H1 (cell line): ENCODE data around the gene HELZ2. TPM values are rescaled to one million over a fixed set of nuclear protein-coding genes. Genes with fewer than 3 reads are reported as not detected.
A peak's percentile ranks its signal among the peaks of the same experiment; 100 is the strongest.

ENCODE experiments used
- CTCF ChIA-PET: fragments of 300-600 bp; sonication (Branson Sonifier 250); formaldehyde crosslinking; loops from one replicate; lab custom pipeline; 2021; ENCODE audit not compliant: partially characterized antibody; lab: Charles Lee
- POLR2A ChIA-PET: fragments of 300-600 bp; sonication (Branson Sonifier 250); formaldehyde crosslinking; loops from one replicate; lab custom pipeline; 2021; ENCODE audit warnings: inconsistent platforms; ENCODE audit not compliant: partially characterized antibody; lab: Charles Lee
- DNase-seq, 2 experiments: peaks; one replicate each; pipeline versions ENCODE4 v3.0.0 to v3.0.0-alpha.2; 2010 to 2022; ENCODE audit warnings: low spot score in 2 of 2, low read depth in 1 of 2, mixed read lengths in 1 of 2
- FAIRE-seq: peaks from 2 replicates; lab custom pipeline; 2011; peaks lifted over from hg19 to GRCh38; lab: Jason Lieb, UNC
- H2AFZ ChIP-seq: 2 replicates; pipeline ENCODE4 v1.8.1; 2012; ENCODE audit warnings: low read length, inconsistent platforms
- H2AK5ac ChIP-seq: 2 replicates; pipeline ENCODE4 v1.6.1; 2013; ENCODE audit warnings: low read depth, low read length
- H2BK120ac ChIP-seq: replicated peaks from 2 replicates; pipeline ENCODE3; 2013; ENCODE audit warnings: low read depth, low read length, inconsistent platforms
- H2BK12ac ChIP-seq: 2 replicates; pipeline ENCODE4 v1.6.1; 2013; ENCODE audit warnings: low read depth, low read length
- H2BK15ac ChIP-seq: 2 replicates; pipeline ENCODE4 v1.6.1; 2013; ENCODE audit warnings: low read length
- H2BK20ac ChIP-seq: 2 replicates; pipeline ENCODE4 v1.6.1; 2013; ENCODE audit warnings: low read length
- H2BK5ac ChIP-seq: 2 replicates; pipeline ENCODE4 v1.6.1; 2013; ENCODE audit warnings: low read depth, low read length
- H3K14ac ChIP-seq: 2 replicates; pipeline ENCODE4 v1.6.1; 2013; ENCODE audit warnings: inconsistent platforms; ENCODE audit not compliant: insufficient read length
- H3K18ac ChIP-seq: 2 replicates; pipeline ENCODE4 v1.6.1; 2013; ENCODE audit warnings: low read length; ENCODE audit errors: extremely low read depth
- H3K23ac ChIP-seq: 2 replicates; pipeline ENCODE4 v1.6.1; 2013; ENCODE audit warnings: inconsistent platforms; ENCODE audit not compliant: insufficient read length
- H3K23me2 ChIP-seq: 2 replicates; pipeline ENCODE4 v1.6.1; 2013; ENCODE audit warnings: low read depth, low read length
- H3K27ac ChIP-seq: 2 replicates; pipeline ENCODE4 v1.6.1; 2011; ENCODE audit warnings: low read depth, low read length, inconsistent platforms
- H3K27me3 ChIP-seq, 4 experiments: replicated peaks in 1 of 4; 1 replicate in 1 of 4; 2 replicates in 3 of 4; pipeline versions ENCODE4 v1.6.1 to v1.8.1; 2011 to 2013; ENCODE audit warnings: low read length in 3 of 4, mild to moderate bottlenecking in 3 of 4, inconsistent platforms in 2 of 4, mixed read lengths in 2 of 4, moderate library complexity in 1 of 4; ENCODE audit not compliant: control insufficient read depth in 3 of 4, insufficient read depth in 3 of 4; ENCODE audit errors: extremely low read depth in 1 of 4
- H3K36me3 ChIP-seq, 4 experiments: 2 replicates each; pipeline versions ENCODE4 v1.6.1 to v1.8.1; 2011 to 2013; ENCODE audit warnings: mild to moderate bottlenecking in 4 of 4, low read length in 3 of 4, moderate library complexity in 2 of 4, control low read depth in 1 of 4, inconsistent platforms in 1 of 4; ENCODE audit not compliant: insufficient read depth in 4 of 4, control insufficient read depth in 2 of 4
- H3K4ac ChIP-seq: replicated peaks from 2 replicates; pipeline ENCODE3; 2013; ENCODE audit warnings: low read length, low read depth, mixed read lengths, inconsistent platforms; ENCODE audit not compliant: insufficient read length
- H3K4me1 ChIP-seq, 4 experiments: replicated peaks in 1 of 4; 1 replicate in 1 of 4; 2 replicates in 3 of 4; pipeline versions ENCODE4 v1.6.1 to v1.8.1; 2011 to 2013; ENCODE audit warnings: low read length in 3 of 4, inconsistent platforms in 2 of 4, mixed read lengths in 1 of 4; ENCODE audit not compliant: insufficient read depth in 4 of 4, control insufficient read depth in 3 of 4
- H3K4me2 ChIP-seq, 2 experiments: 2 replicates each; pipeline versions ENCODE4 v1.6.1 to v1.8.1; 2011 to 2013; ENCODE audit warnings: low read depth in 2 of 2, low read length in 2 of 2, control low read depth in 1 of 2, inconsistent platforms in 1 of 2, mild to moderate bottlenecking in 1 of 2; ENCODE audit not compliant: insufficient read depth in 1 of 2
- H3K4me3 ChIP-seq, 4 experiments: fragments of 200-600, 300-600 bp in 1 of 4; sonication (generic), shearing (Covaris generic), sonication (Bioruptor Twin) in 1 of 4; 2 replicates each; pipeline versions ENCODE4 v1.5.1 to v1.8.1; 2011 to 2016; ENCODE audit warnings: low read length in 4 of 4, low read depth in 3 of 4, control low read depth in 2 of 4, inconsistent platforms in 2 of 4, mild to moderate bottlenecking in 2 of 4, mixed read lengths in 1 of 4, moderate library complexity in 1 of 4; ENCODE audit not compliant: insufficient read depth in 2 of 4; ENCODE audit errors: extremely low read depth in 1 of 4
- H3K56ac ChIP-seq: replicated peaks from 2 replicates; pipeline ENCODE3; 2013; ENCODE audit warnings: low read depth, mild to moderate bottlenecking, mixed read lengths, low read length, inconsistent platforms; ENCODE audit not compliant: insufficient read length
- H3K79me1 ChIP-seq: 2 replicates; pipeline ENCODE4 v1.6.1; 2013; ENCODE audit warnings: low read depth, low read length, control low read depth
- H3K79me2 ChIP-seq, 2 experiments: 2 replicates each; pipeline versions ENCODE4 v1.6.1 to v1.8.1; 2012 to 2013; ENCODE audit warnings: low read length in 2 of 2, mild to moderate bottlenecking in 2 of 2, inconsistent platforms in 1 of 2; ENCODE audit not compliant: insufficient read depth in 2 of 2, control insufficient read depth in 1 of 2
- H3K9ac ChIP-seq, 4 experiments: replicated peaks in 1 of 4; 1 replicate in 1 of 4; 2 replicates in 3 of 4; pipeline versions ENCODE4 v1.6.1 to v1.8.1; 2011 to 2013; ENCODE audit warnings: low read depth in 3 of 4, low read length in 3 of 4, control low read depth in 2 of 4, mild to moderate bottlenecking in 2 of 4, moderate library complexity in 2 of 4, inconsistent platforms in 1 of 4; ENCODE audit errors: extremely low read depth in 1 of 4
- H3K9me3 ChIP-seq, 2 experiments: 2 replicates each; pipeline versions ENCODE4 v1.6.1 to v1.8.1; 2012 to 2013; ENCODE audit warnings: mild to moderate bottlenecking in 2 of 2, moderate library complexity in 2 of 2, control low read depth in 1 of 2, inconsistent platforms in 1 of 2, low read depth in 1 of 2, low read length in 1 of 2, mixed read lengths in 1 of 2; ENCODE audit not compliant: insufficient read depth in 2 of 2
- H4K20me1 ChIP-seq, 2 experiments: replicated peaks in 1 of 2; 2 replicates each; pipeline versions ENCODE3 to v1.8.1; 2011 to 2013; ENCODE audit warnings: inconsistent platforms in 2 of 2, low read length in 2 of 2, mild to moderate bottlenecking in 1 of 2; ENCODE audit not compliant: insufficient read depth in 2 of 2, control insufficient read depth in 1 of 2
- H4K5ac ChIP-seq: 2 replicates; pipeline ENCODE4 v1.6.1; 2013; ENCODE audit warnings: low read length, low read depth, mixed read lengths, inconsistent platforms; ENCODE audit not compliant: insufficient read length
- H4K8ac ChIP-seq: 2 replicates; pipeline ENCODE4 v1.8.0; 2013; ENCODE audit warnings: mild to moderate bottlenecking, moderate library complexity, low read length, inconsistent platforms; ENCODE audit not compliant: insufficient read depth; ENCODE audit errors: extremely low read depth
- H4K91ac ChIP-seq: replicated peaks from 2 replicates; pipeline ENCODE3; 2013; ENCODE audit warnings: low read length, mixed read lengths, inconsistent platforms; ENCODE audit not compliant: insufficient read length
- KDM4A ChIP-seq: IDR thresholded peaks from one replicate; pipeline ENCODE4 v1.7.1; 2012; ENCODE audit warnings: low read depth, mild to moderate bottlenecking, moderate library complexity, low read length, inconsistent platforms; ENCODE audit not compliant: severe bottlenecking
- KDM5A ChIP-seq: fragments of 200-600 bp; IDR thresholded peaks from 2 replicates; pipeline ENCODE4 v1.7.1; 2012; ENCODE audit warnings: mild to moderate bottlenecking, low read length, inconsistent platforms, mixed read lengths
- POLR2A ChIP-seq, 2 experiments: IDR thresholded peaks; 1 replicate in 1 of 2; 2 replicates in 1 of 2; pipeline ENCODE4 v1.6.1; 2011; ENCODE audit warnings: low read depth in 2 of 2, low read length in 2 of 2, mild to moderate bottlenecking in 2 of 2; ENCODE audit errors: control extremely low read depth in 1 of 2
- RXRA ChIP-seq: IDR thresholded peaks from 2 replicates; pipeline ENCODE4 v1.6.1; 2011; ENCODE audit warnings: low read depth, mild to moderate bottlenecking, low read length, moderate library complexity; ENCODE audit not compliant: insufficient read depth
- WGBS, 2 experiments: shearing (Covaris generic) in 1 of 2; methylation state at CpG; one replicate each; pipeline versions ENCODE4 v1.1.6 to v1.1.7; 2013 to 2015; ENCODE audit warnings: low lambda C conversion rate in 2 of 2, mixed read lengths in 2 of 2, inconsistent platforms in 1 of 2, low coverage in 1 of 2, missing lambda C conversion rate in 1 of 2; ENCODE audit not compliant: insufficient replicate concordance in 2 of 2, insufficient coverage in 1 of 2, insufficient read length in 1 of 2; ENCODE audit errors: extremely low coverage in 1 of 2, missing lambda C conversion rate in 1 of 2; 5-methylcytosine and 5-hydroxymethylcytosine counted together
- long read RNA-seq, 2 experiments: library from RNA in 1 of 2; library from capped mRNA in 1 of 2; stranded (forward); transcript quantifications; one replicate each; pipeline ENCODE4 v2.0.0, GENCODE V29; 2021; ENCODE audit warnings: inconsistent platforms in 1 of 2
- polyA minus RNA-seq, 3 experiments: library from RNA; depleted of rRNA, polyadenylated mRNA; stranded (reverse); fragments of >200 nt; gene quantifications; 1 replicate in 2 of 3; 2 replicates in 1 of 3; pipeline ENCODE4 v1.2.3, GENCODE V29; 2011
- polyA plus RNA-seq, 7 experiments: library from polyadenylated mRNA; depleted of rRNA in 3 of 7; stranded (reverse) in 5 of 7; unstranded in 2 of 7; fragments of >200 nt in 5 of 7; fragments of 200-250 nt in 2 of 7; gene quantifications; 1 replicate in 5 of 7; 2 replicates in 1 of 7; 4 replicates in 1 of 7; pipeline versions ENCODE4 v1.2.1 to v1.2.3, GENCODE V29; 2011 to 2013; ENCODE audit warnings: missing spikeins in 2 of 7, mixed read lengths in 2 of 7
- total RNA-seq: library from RNA; stranded (reverse); fragmentation: NEBNext Ultra II Directional; extraction: Animal tissue kit (Norgen Biotek cat#: 25700); gene quantifications from 2 replicates; pipeline ENCODE4 v1.2.1, GENCODE V29; 2021

Gene HELZ2, protein sequence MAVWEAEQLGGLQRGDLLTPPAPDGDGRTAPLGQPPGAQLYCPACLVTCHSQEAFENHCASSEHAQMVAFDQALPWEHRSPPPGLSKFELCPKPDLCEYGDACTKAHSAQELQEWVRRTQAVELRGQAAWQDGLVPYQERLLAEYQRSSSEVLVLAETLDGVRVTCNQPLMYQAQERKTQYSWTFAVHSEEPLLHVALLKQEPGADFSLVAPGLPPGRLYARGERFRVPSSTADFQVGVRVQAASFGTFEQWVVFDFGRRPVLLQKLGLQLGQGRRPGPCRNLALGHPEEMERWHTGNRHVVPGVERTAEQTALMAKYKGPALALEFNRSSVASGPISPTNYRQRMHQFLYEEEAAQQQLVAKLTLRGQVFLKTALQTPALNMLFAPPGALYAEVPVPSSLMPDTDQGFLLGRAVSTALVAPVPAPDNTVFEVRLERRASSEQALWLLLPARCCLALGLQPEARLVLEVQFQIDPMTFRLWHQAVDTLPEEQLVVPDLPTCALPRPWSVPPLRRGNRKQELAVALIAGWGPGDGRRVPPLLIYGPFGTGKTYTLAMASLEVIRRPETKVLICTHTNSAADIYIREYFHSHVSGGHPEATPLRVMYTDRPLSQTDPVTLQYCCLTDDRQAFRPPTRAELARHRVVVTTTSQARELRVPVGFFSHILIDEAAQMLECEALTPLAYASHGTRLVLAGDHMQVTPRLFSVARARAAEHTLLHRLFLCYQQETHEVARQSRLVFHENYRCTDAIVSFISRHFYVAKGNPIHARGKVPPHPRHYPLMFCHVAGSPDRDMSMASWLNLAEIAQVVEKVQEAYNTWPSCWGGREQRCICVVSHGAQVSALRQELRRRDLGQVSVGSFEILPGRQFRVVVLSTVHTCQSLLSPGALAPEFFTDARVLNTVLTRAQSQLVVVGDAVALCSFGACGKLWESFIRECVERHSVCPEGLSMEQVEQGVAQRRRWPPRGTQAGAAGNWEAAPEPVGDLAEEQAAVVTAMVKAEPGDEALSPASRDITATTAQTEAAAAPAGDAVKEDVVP (N-terminal part only)
- total RNA-seq (17.5 and 18.2 TPM in 2 replicates), polyA plus RNA-seq (2011; rRNA removed) (7.9 and 14.0 TPM in 2 replicates), polyA minus RNA-seq (2011; rRNA and poly(A)+ RNA removed) (16.0 and 19.4 TPM in 2 replicates)
- 10.0 TPM for polyA plus RNA-seq (2011; cell fraction: cytosol; rRNA removed)
- 48.4 TPM for polyA plus RNA-seq (2011; cell fraction: nucleus; rRNA removed)
- polyA plus RNA-seq (2012, experiment 1 of 2) = 7.8 to 17.1 TPM (median 14.4 TPM) in 4 replicates
- 9.1 TPM for polyA plus RNA-seq (2012, experiment 2 of 2)
- 9.5 TPM for polyA plus RNA-seq (2013, experiment 1 of 2)
- 8.5 TPM for polyA plus RNA-seq (2013, experiment 2 of 2)
- polyA minus RNA-seq (2011; cell fraction: cytosol; rRNA and poly(A)+ RNA removed) = 21.0 TPM
- 35.2 TPM for polyA minus RNA-seq (2011; cell fraction: nucleus; rRNA and poly(A)+ RNA removed)
- long read RNA-seq, experiment 1, partial matches to known transcripts = 2 of 6 reads
- long read RNA-seq, experiment 1, other reads (novel, unspliced or antisense) = 4 of 6 reads
- long read RNA-seq, experiment 2 = 0 reads

GRCh38 chr20:63574156-63574828 is at the start of gene HELZ2:
Gene HELZ2, minus strand, starts transcription at chr20:63574239. Its CDS starts 1,854 bp downstream, at chr20:63572385.
- no peaks in the 10 kb centered on the region for H3K9me3 ChIP-seq
- WGBS, 2 experiments = 23% methylated on average over 18 of the region's 40 CpGs; no CpG with 5 or more reads in 1 of the 2 experiments
- H2BK120ac ChIP-seq = no peak within 1 kb of the TSS
- no peaks in the 10 kb centered on the region for H3K79me1 ChIP-seq
- peak within 1 kb of the TSS; percentile 68; the same call in 1 of the 2 replicates for H2BK12ac ChIP-seq
- H3K4me3 ChIP-seq = peak within 1 kb of the TSS; percentile 32 to 77 (median 61)
- peak within 1 kb of the TSS; percentile 87; the same call in 1 of the 2 replicates for H2AFZ ChIP-seq
- DNase-seq (peak in 1 of 2 experiments; percentile 78), FAIRE-seq (no peak)
- no peak within 1 kb of the TSS for H3K27ac ChIP-seq
- H4K8ac ChIP-seq = peak within 1 kb of the TSS; percentile 85
- peak within 1 kb of the TSS; percentile 32 for H3K4ac ChIP-seq
- ChIA-PET POLR2A (interaction anchor here (0.9 to 3.0 kb wide), 5 partner anchors 9 to 53 kb away, joined by 3 to 12 read pairs (median 4); partner anchors contain the start of gene GMEB2), CTCF (interaction anchor here (0.6 to 3.2 kb wide), 8 partner anchors 12 to 50 kb away, joined by 3 to 20 read pairs (median 3); partner anchors contain the start of gene PTK6)
- no peak within 1 kb of the TSS for H3K14ac ChIP-seq
- no peaks in the 10 kb centered on the region; a peak in 1 of 7 replicates for H3K27me3 ChIP-seq
- H3K4me2 ChIP-seq = peak within 1 kb of the TSS; percentile 63 to 95
- peaks cover 0 to 6% (median 6%) of the 10 kb centered on the region in 4 experiments; a peak in 6 of 7 replicates for H3K4me1 ChIP-seq
- H2BK20ac ChIP-seq = peak within 1 kb of the TSS; percentile 61; the same call in 1 of the 2 replicates
- H3K79me2 ChIP-seq = no peaks in the 10 kb centered on the region
- H4K20me1 ChIP-seq = peaks cover 0 to 3% of the 10 kb centered on the region in 2 experiments
- H3K56ac ChIP-seq = peak within 1 kb of the TSS; percentile 30
- H3K18ac ChIP-seq = no peak within 1 kb of the TSS; the same call in 1 of the 2 replicates
- no peak within 1 kb of the TSS for H2AK5ac ChIP-seq
- no peaks in the 10 kb centered on the region for H3K36me3 ChIP-seq
- no peak within 1 kb of the TSS for H3K23ac ChIP-seq
- no peak within 1 kb of the TSS for H2BK5ac ChIP-seq
- no peaks in the 10 kb centered on the region; the same call in 1 of the 2 replicates for H3K23me2 ChIP-seq
- peak within 1 kb of the TSS in 3 of 4 experiments; percentile 25 to 47 (median 46); a peak in 4 of 7 replicates for H3K9ac ChIP-seq
- H4K91ac ChIP-seq = peak within 1 kb of the TSS; percentile 97
- no peak within 1 kb of the TSS for H2BK15ac ChIP-seq
- H4K5ac ChIP-seq = peak within 1 kb of the TSS; percentile 40
- TF ChIP-seq KDM5A (no peak), POLR2A (IDR thresholded peaks at IDR 0.05; ENCODE audit: control extremely low read depth in 1 of 2, low read depth in 2 of 2, low read length in 2 of 2) (no peak), KDM4A (peak; percentile 60), RXRA (no peak)
